ENCODE measurements around the gene SHC2. TPM values are rescaled to one million over a fixed set of nuclear protein-coding genes. Genes with fewer than 3 reads are reported as not detected.
"Not testable (repeated sequence)": the region's sequence is repeated elsewhere in the genome, so short reads cannot be mapped to it uniquely, and the experiment has no call there.

The SHC2 gene
- total RNA-seq, 2 experiments from 2014 or later, result 0.40 to 0.53 TPM

DNA sequence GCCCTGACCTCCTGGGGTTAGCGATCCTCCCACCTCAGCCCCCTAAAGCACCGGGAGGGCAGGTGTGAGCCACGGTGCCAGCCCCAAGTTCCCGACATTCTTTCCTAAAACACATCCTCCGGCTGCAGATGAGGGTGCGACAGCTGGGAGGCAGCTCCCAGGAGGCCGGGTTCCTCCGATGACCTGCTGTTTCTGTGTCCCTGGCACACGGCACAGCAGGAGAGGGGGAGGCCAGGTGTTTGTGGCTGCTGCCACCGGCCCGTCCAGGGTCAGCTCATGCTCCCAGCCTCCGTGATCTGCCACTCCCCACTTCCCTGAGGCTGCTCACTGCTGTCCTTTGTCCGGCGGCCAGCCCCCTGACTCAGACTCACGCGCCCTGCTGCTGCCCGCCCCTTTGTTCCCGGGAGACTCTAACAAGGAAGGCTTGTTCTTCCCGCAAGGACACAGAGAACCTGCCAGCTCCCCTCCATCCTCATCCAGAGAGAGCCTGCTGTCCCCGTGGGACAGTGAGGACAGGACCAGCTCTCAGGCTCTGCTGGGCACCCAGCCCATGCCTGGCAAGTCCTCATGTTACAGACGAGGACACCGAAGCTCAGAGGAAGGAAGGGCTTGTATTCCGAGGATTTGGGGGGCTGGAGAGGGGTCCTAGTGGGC is 24.9 kb upstream of the SHC2 start:
- DNase-seq (no peak), ATAC-seq (ENCODE audit: low read depth) (no peak)
- POLR2A ChIA-PET, result no interaction called here
- no peak overlapping the region for H3K27ac Mint-ChIP-seq
- H3K4me1 Mint-ChIP-seq, result peaks cover 9% of the 10 kb centered on the region
- H3K4me3 Mint-ChIP-seq, result no peak overlapping the region
- H3K36me3 Mint-ChIP-seq, result peaks cover 7% of the 10 kb centered on the region
- peaks cover 10% of the 10 kb centered on the region for H3K9me3 Mint-ChIP-seq
- H3K27me3 Mint-ChIP-seq, result peaks cover 4% of the 10 kb centered on the region

DNA sequence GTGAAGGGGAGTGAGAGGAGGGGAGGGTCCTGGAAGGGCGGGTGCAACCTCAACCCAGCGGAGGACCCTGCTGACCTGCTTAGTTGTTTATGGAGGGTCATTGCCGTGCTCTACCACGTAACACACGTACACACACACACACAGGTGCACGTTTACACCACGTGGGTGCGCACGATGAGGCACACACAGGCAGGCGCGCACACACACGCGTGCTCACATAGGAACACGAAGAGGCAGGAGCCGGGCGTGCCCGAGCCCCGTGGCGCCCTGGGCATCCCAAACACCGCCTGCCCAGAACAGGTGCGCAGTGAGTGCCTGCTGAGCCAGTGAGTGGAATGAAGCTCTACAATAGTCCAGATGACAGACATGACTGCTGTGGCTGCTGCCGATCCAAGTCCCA is 24.2 kb upstream of the SHC2 start:
- Mint-ChIP-seq H3K36me3 (peaks cover 13% of the 10 kb centered on the region), H3K9me3 (peaks cover 16% of the 10 kb centered on the region), H3K4me1 (peaks cover 14% of the 10 kb centered on the region), H3K27me3 (peaks cover 4% of the 10 kb centered on the region), H3K27ac (no peak overlapping the region), H3K4me3 (no peak overlapping the region)
- DNase-seq (no peak), ATAC-seq (ENCODE audit: low read depth) (no peak)
- POLR2A ChIA-PET, result no interaction called here

DNA sequence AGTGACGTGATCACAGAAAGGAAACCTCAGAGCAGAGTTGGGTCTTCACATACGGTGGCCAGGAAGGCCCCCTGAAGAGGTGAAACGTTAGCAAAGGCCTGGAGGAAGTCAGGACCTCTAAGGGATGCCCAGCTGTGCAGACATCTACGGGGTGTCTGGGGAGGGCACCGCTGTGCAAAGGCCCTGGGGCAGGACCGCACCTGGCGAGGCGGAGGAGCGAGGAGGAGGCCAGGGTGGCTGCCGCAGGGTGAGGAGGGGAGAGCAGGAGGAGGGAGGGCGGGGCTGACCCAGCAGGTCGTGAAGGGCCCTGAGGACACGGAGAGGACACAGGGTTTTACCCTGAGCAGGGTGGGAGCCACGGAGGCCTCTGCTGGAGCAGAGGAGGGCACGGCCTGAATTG is 23.7 kb upstream of the SHC2 start:
- peaks cover 4% of the 10 kb centered on the region for H3K27me3 Mint-ChIP-seq
- ATAC-seq (ENCODE audit: low read depth) (no peak), DNase-seq (no peak)
- peaks cover 19% of the 10 kb centered on the region for H3K9me3 Mint-ChIP-seq
- POLR2A ChIA-PET, result no interaction called here
- H3K4me1 Mint-ChIP-seq, result peaks cover 14% of the 10 kb centered on the region
- no peak overlapping the region for H3K27ac Mint-ChIP-seq
- peaks cover 14% of the 10 kb centered on the region for H3K36me3 Mint-ChIP-seq
- H3K4me3 Mint-ChIP-seq, result no peak overlapping the region

DNA sequence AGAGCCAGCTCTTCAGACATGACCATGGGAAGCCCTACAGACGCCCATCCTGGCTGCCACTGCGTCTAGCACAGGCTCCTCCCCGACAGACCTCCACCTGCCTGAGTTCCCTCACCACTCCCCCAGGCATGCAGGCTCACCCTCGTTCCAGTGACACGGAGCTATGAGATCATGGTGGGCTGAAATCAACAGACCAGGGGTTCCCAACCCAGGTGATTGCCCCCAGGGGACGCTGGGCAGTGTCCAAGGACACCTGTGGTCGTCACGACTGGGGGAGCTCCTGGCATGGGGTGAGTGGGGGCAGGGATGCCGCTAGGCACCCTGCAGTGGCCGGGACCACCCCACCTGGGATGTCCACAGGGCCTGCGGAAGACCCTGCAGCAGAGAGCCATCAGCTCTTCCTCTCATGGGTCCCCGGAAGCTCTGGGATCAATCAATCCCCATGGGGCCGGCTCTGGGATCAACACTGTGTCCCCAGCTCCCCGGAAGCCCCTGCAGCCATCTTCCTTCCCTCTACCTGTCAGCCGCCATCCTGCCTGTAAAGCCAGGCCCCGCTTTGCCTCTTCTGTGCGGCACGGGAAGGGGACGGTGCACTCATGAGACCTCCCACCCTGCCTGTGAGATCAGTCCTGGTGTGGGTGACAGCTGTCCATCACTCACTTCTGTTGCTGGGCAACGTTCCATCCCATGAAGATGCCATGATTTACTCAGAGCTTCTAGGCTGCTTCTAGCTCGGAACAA is 22.7 kb upstream of the SHC2 start:
- no peak for ATAC-seq (ENCODE audit: low read depth)

DNA sequence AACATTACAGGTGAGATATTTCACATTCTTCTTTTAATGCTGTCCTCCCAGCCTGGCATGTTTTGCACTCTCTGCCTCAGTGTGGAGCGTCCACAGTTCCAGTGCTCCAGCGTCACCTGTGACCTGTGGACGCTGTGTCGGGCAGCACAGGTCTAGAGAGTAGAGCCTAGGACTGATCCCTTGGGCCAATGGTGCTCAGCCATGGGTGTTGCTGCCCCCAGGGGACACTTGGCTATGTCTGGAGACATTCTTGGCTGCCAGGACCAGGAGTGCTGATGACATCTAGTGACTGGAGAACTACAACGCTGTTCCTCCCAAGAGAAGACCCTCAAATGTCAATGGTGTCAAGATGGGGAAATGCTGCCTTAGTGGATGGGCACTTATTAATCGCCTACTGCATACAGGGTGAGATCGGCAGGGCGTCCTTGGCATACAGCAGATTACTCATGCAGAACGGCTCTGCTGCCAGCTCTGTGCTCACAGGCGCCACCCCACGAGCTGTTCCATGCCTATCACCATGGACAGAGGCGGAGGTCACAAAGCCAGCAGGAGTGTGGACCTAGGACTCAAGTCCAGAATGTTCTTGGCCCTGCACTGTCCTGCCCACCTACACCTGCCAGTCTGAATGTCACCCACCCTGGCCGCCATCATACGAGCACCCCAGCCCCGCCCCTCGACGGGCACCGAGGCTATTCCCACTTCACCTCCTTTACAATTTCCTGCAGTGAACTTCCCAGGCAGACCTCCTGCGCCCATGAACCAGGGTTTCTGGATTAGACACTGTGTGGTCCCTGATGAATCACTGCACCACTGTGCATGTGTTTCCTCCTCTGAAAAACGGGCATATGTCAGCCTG is 21.6 kb upstream of the SHC2 start:
- Mint-ChIP-seq H3K27me3 (peaks cover 4% of the 10 kb centered on the region), H3K9me3 (peaks cover 19% of the 10 kb centered on the region), H3K36me3 (peaks cover 14% of the 10 kb centered on the region), H3K27ac (no peak overlapping the region), H3K4me1 (peaks cover 11% of the 10 kb centered on the region), H3K4me3 (no peak overlapping the region)
- DNase-seq, result no peak
- ATAC-seq (ENCODE audit: low read depth), result no peak
- POLR2A ChIA-PET, result interaction anchor here (0.6 kb wide), 1 partner anchor 29 kb away, joined by 4 read pairs; no protein-coding TSS in a partner anchor

More for the DNA sequence above, 22.7 kb upstream of the SHC2 start:
- peaks cover 4% of the 10 kb centered on the region for H3K27me3 Mint-ChIP-seq
- POLR2A ChIA-PET, result no interaction called here
- peaks cover 14% of the 10 kb centered on the region for H3K36me3 Mint-ChIP-seq
- H3K4me1 Mint-ChIP-seq, result peaks cover 14% of the 10 kb centered on the region
- peaks cover 19% of the 10 kb centered on the region for H3K9me3 Mint-ChIP-seq
- DNase-seq, result no peak
- H3K27ac Mint-ChIP-seq, result no peak overlapping the region
- H3K4me3 Mint-ChIP-seq, result no peak overlapping the region

DNA sequence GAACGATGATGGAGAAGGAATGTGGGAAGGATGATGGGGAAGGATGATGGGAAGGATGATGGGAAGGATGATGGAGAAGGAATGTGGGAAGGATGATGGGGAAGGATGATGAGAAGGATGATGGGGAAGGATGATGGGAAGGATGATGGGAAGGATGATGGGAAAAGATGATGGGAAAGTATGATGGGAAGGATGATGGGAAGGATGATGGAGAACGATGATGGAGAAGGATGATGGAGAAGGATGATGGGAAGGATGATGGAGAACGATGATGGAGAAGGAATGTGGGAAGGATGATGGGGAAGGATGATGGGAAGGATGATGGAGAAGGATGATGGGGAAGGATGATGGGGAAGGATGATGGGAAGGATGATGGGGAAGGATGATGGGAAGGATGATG is 20.3 kb upstream of the SHC2 start:
- Mint-ChIP-seq H3K4me1 (peaks cover 11% of the 10 kb centered on the region), H3K36me3 (peaks cover 14% of the 10 kb centered on the region), H3K9me3 (peaks cover 19% of the 10 kb centered on the region), H3K27ac (peak overlapping the region; percentile 79), H3K4me3 (peak overlapping the region; percentile 35)
- ATAC-seq (ENCODE audit: low read depth); POLR2A ChIA-PET; H3K27me3 Mint-ChIP-seq; DNase-seq: not testable (repeated sequence)

DNA sequence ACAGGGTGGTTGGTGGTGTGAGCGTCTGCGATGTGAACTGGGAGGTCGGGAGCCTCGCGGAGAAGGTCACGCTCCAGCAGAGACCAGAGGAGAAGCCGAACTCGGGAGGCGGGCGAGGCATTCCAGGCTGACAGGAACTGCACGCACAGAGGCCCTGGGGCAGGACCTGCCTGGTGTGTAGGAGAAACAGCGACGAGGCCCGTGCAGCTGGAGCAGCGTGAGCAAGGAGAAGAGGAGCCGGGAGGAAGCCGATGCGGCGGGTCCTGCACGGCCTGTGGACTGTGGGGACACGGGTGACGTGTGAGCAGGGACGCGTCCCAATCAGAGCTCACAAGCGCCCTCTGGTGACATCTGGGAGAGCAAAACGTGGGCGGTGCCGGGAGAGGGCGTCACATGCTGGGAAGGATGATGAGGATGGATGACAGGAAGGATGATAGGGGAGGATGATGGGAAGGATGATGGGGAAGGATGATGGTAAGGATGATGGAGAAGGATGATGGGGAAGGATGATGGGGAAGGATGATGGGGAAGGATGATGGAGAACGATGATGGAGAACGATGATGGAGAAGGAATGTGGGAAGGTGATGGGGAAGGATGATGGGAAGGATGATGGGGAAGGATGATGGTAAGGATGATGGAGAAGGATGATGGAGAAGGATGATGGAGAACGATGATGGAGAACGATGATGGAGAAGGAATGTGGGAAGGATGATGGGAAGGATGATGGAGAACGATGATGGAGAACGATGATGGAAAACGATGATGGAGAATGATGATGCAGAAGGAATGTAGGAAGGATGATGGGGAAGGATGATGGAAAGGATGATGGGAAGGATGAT is 19.4 kb upstream of the SHC2 start:
- Mint-ChIP-seq H3K27ac (peak overlapping the region; percentile 79), H3K27me3 (peaks cover 4% of the 10 kb centered on the region), H3K36me3 (peaks cover 14% of the 10 kb centered on the region), H3K9me3 (peaks cover 19% of the 10 kb centered on the region), H3K4me1 (peaks cover 11% of the 10 kb centered on the region), H3K4me3 (peak overlapping the region; percentile 58)
- DNase-seq (no peak), ATAC-seq (ENCODE audit: low read depth) (no peak)
- POLR2A ChIA-PET, result no interaction called here

DNA sequence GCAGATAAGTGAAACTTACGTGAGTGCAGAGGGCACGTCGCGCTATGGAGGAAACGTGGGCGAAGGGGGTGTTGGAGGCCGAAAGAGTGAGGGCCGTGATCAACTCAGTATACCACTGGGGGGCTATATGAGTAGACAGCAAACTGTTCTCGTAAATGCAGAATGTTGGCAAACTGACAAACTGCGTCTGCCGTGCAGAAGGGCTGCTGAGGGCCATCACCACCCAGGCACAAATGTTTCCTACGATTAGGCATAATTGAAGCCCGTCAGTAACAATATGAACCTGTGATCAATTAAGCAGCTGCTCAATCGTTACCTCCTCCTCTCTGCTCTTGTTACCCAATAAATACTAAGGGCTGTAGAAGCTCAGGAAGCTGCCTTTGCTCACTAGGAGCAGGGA is 18.1 kb upstream of the SHC2 start:
- DNase-seq (no peak), ATAC-seq (ENCODE audit: low read depth) (no peak)
- Mint-ChIP-seq H3K9me3 (peaks cover 19% of the 10 kb centered on the region), H3K36me3 (peaks cover 14% of the 10 kb centered on the region), H3K27ac (no peak overlapping the region), H3K4me1 (peaks cover 11% of the 10 kb centered on the region), H3K27me3 (peaks cover 4% of the 10 kb centered on the region), H3K4me3 (no peak overlapping the region)
- POLR2A ChIA-PET, result no interaction called here

DNA sequence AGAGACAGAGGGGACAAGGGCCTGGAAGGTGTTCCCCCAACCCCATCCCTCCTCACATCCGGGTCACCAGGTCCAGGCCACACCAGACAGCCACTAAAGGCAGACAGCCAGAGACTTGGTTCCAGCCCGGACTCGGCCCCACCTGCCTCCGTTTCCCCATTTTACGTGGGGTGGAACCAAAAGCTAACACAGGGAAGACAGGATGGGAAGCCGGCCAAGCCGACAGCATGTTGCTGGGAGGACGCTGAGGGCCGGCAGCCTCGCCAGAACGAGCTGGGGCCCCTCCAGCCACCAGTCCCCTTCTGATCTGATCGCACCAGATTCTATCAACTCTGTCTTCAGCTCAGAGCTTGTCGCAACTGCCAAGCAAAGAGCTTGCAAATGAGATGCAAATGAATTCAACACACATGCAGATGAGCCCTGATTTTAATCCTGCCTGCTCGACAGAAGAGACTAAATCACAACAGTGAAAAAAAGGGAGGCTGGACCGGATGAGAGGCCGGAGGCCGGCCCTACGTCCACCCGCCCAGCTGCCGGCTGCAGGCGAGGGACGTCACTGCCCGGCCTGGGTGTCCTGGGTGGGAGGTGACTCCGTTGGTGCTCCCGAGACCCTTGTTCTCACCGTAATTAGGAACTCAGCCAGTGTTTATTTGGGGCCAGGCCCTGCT is 17.5 kb upstream of the SHC2 start:
- ATAC-seq (ENCODE audit: low read depth), result no peak
- Mint-ChIP-seq H3K27ac (no peak overlapping the region), H3K9me3 (peaks cover 19% of the 10 kb centered on the region), H3K27me3 (peaks cover 4% of the 10 kb centered on the region), H3K4me1 (peaks cover 11% of the 10 kb centered on the region), H3K36me3 (peaks cover 14% of the 10 kb centered on the region), H3K4me3 (no peak overlapping the region)
- POLR2A ChIA-PET, result no interaction called here
- no peak for DNase-seq

DNA sequence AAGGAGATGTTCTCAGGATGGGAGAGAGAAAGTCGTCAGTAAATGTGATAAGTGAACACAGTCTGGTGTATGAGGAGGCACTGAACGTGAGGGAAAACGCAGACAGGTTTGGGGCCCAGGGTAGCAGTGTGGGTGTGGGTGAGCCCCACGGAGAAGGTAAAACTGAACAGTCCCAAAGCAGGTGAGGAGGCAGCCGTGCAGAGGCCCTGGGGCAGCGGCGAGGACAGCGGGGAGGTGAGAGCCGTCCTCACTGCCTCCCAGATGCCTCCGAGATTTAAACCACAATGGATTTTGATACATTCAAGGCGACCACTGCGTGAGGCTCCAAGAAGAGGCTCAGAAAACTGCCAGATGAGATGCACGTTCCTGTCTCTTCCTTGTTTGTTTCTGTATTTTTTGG is 14.5 kb upstream of the SHC2 start:
- H3K9me3 Mint-ChIP-seq, result peaks cover 5% of the 10 kb centered on the region
- no peak for DNase-seq
- H3K4me3 Mint-ChIP-seq, result no peak overlapping the region
- POLR2A ChIA-PET, result no interaction called here
- peaks cover 4% of the 10 kb centered on the region for H3K4me1 Mint-ChIP-seq
- peaks cover 2% of the 10 kb centered on the region for H3K27me3 Mint-ChIP-seq
- H3K27ac Mint-ChIP-seq, result no peak overlapping the region
- H3K36me3 Mint-ChIP-seq, result peaks cover 3% of the 10 kb centered on the region
- ATAC-seq (ENCODE audit: low read depth), result no peak

DNA sequence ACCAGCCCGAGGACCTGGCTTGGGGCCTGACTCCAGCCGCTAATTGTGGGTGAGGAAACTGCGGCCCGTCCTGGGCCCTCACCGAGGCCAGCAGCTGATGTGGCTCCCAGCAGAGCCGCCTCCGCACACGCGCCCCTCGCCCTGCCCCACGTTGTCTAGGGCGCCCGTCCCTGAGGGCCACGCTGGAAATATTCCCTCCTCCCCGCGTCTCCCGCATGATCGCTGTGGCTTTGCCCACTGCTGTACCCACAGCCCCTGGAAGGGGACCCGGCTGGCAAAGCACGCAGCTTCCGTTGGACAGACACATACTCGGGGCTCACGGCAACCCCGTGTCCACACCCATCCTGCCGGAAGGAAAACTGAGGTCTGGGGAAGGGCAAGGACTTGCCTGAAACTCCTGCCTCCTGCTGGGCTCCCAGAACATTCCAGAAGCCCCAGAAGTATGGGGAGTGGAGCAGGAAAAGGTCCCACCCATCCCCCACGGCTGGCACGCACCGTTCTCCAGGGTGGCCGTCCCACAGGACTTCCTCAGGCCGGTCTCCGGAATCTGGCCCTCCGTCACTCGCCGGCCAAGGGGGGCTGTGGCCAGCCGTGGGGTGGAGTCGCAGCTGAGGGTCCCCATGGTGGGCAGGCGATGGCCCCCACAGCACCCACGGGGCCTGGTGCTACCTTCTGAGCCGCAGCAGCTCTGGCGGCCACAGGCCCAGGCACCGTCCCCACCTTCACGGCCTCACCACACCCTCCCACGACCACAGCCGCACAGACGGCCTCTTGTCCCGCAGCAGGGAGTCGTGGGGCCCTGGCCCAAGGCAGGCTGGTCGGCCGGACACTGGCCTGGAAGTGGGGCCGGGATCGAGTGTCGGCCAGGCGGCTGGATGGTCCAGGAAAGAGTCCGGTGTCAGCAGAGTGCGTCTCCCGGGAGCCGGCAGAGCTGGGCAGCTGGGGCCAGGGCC is 13.6 kb upstream of the SHC2 start:
- Mint-ChIP-seq H3K9me3 (no peaks in the 10 kb centered on the region), H3K27me3 (peaks cover 2% of the 10 kb centered on the region), H3K4me1 (no peaks in the 10 kb centered on the region), H3K4me3 (no peak overlapping the region), H3K27ac (no peak overlapping the region), H3K36me3 (no peaks in the 10 kb centered on the region)
- POLR2A ChIA-PET, result no interaction called here
- ATAC-seq (ENCODE audit: low read depth) (no peak), DNase-seq (no peak)
